Activated CD8-positive, alpha-beta memory T cell treated with anti-CD3 and anti-CD28 coated beads, Interleukin-2, amount 50 U/mL, for 1 hour (primary cell): ENCODE measurements around the gene SENP8.
"Not testable (repeated sequence)": the region's sequence is repeated elsewhere in the genome, so short reads cannot be mapped to it uniquely, and the experiment has no call there.

Experiments used
- DNase-seq: peaks from one replicate; pipeline ENCODE4 v3.0.0-alpha.2; 2020; ENCODE audit errors: extremely low read depth

SENP8 gene

DNA sequence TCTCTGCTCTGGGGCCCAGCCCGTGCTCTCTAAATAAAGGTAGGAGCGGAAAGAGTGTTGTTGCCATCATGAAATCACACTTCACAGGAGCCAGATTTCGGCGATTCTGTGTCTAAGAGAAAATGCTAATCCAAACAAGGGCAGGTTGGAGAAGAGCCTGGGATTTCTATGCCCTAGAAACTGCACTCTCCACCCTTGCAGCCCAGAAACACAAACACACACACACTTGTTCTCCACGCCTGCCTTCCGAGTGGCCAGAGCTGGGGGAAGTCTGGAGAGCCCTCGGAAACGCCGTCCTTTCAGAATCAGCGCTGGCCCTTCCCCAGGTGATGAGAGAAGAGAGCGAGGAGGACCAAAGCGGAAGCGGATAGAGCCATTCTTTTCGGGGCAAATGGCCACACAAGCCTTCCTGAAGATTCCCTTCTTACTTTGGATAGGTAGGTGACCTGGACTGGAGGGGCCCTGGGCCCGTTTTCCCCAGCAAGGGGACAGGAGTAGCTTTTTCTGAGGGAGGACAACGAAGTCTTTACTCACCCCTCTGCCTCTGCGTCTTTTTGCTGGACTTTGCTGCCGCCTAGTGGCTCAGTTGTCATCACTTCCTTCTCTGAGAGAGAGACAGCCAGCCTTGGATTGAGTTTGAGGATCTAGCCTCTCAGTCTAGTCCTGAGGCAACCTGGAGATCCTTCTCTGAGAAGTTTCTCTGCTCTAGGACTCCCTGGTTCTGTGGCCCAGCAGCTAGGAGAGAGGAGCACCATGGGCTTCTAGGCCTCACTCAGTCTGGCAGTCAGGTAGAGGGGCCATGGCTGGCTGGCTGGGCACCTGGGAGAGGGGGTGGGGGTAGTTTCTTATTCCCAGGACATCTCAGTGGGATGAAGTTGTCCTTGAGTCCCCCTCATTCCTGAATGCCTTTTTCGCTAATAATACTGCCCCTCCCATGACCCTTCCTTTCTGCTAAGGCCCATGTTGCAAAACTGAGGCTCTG is 37.7 kb downstream of the SENP8 start:
- DNase-seq = peak; percentile 44

DNA sequence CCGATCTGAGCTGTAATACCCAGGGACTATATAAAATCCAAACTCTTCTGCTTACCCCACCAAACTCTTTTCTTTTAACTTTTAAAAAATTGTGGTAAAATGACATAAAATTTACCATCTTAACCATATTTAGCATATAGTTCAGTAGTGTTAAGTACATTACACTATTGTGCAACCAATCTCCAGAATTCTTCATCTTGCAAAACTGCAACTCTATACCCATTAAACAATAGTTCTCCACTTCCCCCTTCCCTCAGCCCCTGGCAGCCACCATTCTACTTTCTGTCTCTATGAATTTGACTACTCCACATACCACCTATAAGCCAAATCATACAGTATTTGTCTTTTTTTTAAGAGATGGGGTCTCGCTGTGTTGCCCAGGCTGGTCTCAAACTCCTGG is 38.7 kb downstream of the SENP8 start:
- no peak for DNase-seq

GRCh38 chr15:72160696-72161245 is 42.6 kb downstream of the SENP8 start:
- DNase-seq = no peak

DNA sequence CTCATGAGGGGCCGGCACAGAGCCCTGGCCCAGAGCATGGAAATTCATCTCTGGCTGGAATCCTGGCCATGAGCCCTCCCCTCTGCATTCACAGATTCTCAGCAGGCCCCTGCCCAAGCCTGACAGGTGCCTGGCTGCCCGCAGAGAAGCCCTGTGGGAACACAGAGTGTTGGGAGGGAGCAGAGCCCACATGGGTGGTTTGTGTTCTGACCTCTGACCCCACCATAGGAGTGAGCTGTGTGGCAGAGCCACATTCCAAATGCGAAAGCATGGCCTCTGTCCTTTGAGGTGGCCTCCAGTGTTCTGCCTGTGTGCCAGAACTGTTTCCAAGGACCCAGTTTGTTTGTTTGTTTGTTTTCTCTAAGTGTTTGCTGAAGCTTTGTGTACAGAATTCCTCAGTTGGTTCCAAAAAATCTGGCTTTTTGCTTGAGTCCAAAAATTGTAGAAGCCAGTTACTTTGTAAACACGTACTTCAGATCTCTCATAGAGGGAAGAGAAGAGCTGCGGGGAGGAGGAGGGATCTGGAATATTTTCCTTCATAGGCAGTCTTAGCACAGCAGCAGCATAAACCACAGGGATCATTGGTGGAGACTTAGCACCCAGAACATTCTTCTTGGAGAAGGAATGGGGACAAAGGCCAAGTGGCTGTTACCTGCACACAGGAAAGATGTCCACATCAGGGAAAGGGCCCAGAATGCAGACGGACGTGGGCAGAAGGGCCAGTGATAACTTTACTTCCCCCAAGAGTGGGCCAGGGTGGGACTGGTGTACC is 43.3 kb downstream of the SENP8 start:
- no peak for DNase-seq

DNA sequence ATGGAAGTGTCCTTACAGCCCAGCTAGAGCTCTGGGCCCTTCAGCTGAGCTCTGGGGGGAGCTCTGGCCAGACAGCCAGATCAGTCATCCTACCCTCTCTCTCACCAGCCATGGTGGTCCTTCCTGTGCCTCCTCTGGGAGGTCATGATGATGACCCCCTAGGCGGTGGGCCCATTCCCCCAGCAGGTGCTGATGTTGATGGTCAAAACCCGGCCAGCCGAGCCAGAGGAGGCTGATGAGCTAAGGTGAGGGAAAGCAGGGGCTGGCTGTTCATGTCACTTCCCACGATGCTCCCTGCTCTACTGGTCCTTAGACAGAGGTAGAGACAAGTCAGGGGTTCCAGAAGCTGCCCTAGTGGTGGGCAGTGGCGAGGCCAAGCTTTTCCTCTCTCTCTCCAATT is 44.4 kb downstream of the SENP8 start:
- no peak for DNase-seq

DNA sequence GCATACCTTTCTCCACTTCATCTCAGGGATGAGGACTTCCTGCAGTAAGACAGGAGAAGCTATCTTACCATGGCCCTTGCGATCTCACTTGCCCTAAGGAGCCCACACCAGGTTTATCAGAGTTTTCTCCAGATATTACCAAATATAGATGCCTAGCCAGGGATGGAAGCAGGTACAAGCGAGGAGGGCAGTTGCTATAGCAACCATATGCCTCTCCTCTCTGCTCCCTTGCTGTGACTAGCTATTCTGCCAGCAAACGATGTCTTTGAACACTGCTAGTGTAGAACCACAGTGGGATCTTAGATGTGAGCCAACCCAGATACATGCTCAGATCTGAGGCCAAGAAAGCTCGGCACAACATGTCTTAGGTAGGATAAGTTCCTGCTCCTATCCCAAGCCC is 45.5 kb downstream of the SENP8 start:
- no peak for DNase-seq

GRCh38 chr15:72166716-72167417 is 48.7 kb downstream of the SENP8 start:
- DNase-seq = no peak

DNA sequence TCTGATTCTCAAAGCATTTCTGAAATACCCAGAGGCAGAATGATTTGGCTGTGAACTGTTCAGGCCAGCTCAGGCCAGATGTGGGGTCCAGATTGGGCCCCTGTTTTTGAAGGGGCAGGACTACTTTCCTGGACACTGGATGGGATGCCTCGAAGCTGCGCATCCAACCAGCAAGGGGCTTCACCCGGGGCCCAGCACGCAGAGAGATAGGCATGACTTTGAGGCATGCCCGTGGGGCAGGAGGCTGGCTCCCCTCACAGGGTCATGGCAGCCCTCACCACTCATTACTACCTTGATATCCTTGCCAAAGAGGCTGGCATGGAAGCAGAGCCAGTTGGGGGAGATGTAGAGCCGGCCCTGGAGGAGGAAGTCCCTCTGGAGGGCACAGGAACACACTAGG is 49.2 kb downstream of the SENP8 start:
- DNase-seq = no peak

GRCh38 chr15:72168131-72168807 is 50.1 kb downstream of the SENP8 start:
- DNase-seq = no peak

- no peak for DNase-seq
Measured at GRCh38 chr15:72168808-72169190, 50.6 kb downstream of the SENP8 start.

GRCh38 chr15:72169236-72169920 is 51.2 kb downstream of the SENP8 start:
- DNase-seq = no peak

- no peak for DNase-seq
Measured at GRCh38 chr15:72169921-72170611, 51.9 kb downstream of the SENP8 start.

DNA sequence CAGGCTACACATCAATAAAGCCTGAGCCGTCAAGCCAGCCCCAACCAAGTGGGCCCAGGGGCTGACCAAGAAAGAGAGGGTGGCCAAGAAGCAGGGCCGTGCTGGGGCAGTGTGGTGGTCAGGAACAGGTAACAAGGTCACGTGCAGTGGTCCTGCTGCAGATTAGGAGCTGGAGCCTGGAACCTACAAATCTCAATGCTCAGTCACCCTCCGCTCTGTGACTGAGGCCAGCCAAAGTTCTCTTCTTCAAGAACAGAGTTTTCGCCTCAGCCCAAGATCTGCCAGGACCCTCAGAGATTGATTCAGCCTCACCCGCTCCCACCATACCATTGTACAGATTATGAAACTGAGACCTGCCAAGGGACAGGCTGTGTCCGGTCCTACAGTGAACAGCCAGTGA is 52.5 kb downstream of the SENP8 start:
- no peak for DNase-seq

GRCh38 chr15:72171978-72172377 is 53.8 kb downstream of the SENP8 start:
- DNase-seq = not testable (repeated sequence)

DNA sequence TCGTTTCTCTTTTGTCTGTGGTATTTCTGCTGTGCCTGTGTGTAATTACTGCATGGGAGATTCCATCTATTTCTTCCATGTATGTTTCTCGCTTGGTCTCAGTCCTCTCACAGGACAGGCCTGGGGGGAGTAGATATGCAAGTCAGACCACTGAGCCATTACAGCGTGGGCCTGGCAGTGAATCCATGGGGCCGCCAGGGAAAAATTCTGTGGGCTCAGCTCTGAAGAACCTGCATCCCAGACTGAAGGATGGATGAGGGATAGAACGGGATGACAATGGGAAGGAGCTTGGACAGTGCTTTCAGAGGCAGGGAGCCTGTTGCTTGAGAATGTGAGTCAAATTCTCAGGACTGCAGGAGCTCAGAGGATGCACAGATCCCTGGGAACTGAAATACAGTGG is 54.6 kb downstream of the SENP8 start:
- DNase-seq = no peak

DNA sequence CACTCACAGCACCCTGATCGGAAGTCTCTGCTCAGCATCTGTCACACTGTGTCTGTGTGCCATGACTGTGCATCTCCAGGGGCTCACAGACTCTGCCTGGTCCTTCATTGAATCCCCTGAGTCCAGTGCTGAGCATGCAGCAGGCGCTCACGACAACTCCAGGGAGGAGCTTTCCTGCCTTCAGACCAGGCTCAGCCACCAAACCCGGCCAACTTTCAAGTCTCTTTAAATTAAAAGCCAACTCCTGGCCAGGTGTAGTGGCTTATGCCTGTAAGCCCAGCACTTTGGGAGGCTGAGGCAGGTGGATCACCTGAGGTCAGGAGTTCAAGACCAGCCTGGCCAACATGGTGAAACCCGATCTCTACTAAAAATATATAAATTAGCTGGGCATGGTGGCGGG is 55.2 kb downstream of the SENP8 start:
- DNase-seq = no peak

GRCh38 chr15:72173864-72174550 is 55.8 kb downstream of the SENP8 start:
- DNase-seq = no peak

- DNase-seq = no peak
Measured at GRCh38 chr15:72174551-72175165, 56.5 kb downstream of the SENP8 start.
